ENCODE measurements around the gene NOC2L. TPM values are rescaled to one million over a fixed set of nuclear protein-coding genes. Genes with fewer than 3 reads are reported as not detected.

NOC2L gene
- total RNA-seq, 1 experiment from 2014 or later = 130 TPM

- Histone ChIP-seq H3K9me3 (ENCODE audit: control insufficient read depth, low read depth, low read length) (no peaks in the 10 kb centered on the region), H3K23ac (ENCODE audit: insufficient read length, low read depth, low read length) (no peak overlapping the region), H3K56ac (ENCODE audit: insufficient read length, low read depth, low read length) (no peak overlapping the region), H2AFZ (ENCODE audit: low read length) (no peak overlapping the region), H3K23me2 (ENCODE audit: insufficient read length, low read depth, low read length, poor library complexity, severe bottlenecking) (peaks cover 6% of the 10 kb centered on the region), H2BK5ac (ENCODE audit: insufficient read length, low read length) (no peak overlapping the region), H3K4me2 (ENCODE audit: insufficient read depth, insufficient read length, low read length) (no peak overlapping the region), H3T11ph (ENCODE audit: low read length) (no peak overlapping the region), H3K4ac (ENCODE audit: low read depth, low read length) (no peak overlapping the region), H3K9ac (ENCODE audit: extremely low read depth, insufficient read length, low read length) (no peak overlapping the region), H2BK15ac (ENCODE audit: low read depth, low read length) (no peak overlapping the region), H3K27me3 (ENCODE audit: insufficient read depth, low read length) (peaks cover 19% of the 10 kb centered on the region; the same call in 1 of the 2 replicates), H2AK5ac (ENCODE audit: insufficient read length, low read length) (no peak overlapping the region), H2BK12ac (ENCODE audit: insufficient read length, low read depth, low read length) (no peak overlapping the region), H4K20me1 (ENCODE audit: control insufficient read depth, insufficient read depth, insufficient read length) (no peaks in the 10 kb centered on the region), H3K27ac (ENCODE audit: insufficient read length, low read depth, low read length) (no peak overlapping the region), H3K79me2 (ENCODE audit: insufficient read depth, low read length) (no peaks in the 10 kb centered on the region), H4K91ac (ENCODE audit: insufficient read length, low read depth, low read length) (no peak overlapping the region), H3K18ac (ENCODE audit: insufficient read length, low read depth, low read length) (no peak overlapping the region), H4K8ac (replicated peaks; ENCODE audit: insufficient read length, low read depth, low read length) (no peak overlapping the region), H2BK20ac (ENCODE audit: low read depth, low read length, poor library complexity, severe bottlenecking) (no peak overlapping the region), H3K14ac (ENCODE audit: insufficient read depth, low read length) (no peak overlapping the region; the same call in 1 of the 2 replicates), H3K79me1 (ENCODE audit: insufficient read depth, low read depth, low read length, poor library complexity, severe bottlenecking) (no peaks in the 10 kb centered on the region), H2BK120ac (ENCODE audit: low read depth, low read length, poor library complexity, severe bottlenecking) (no peak overlapping the region), H4K5ac (ENCODE audit: insufficient read length, low read depth, low read length) (no peak overlapping the region), H3K4me1 (ENCODE audit: insufficient read depth, low read length) (0 out of 2 replicates have a peak, but pooled peaks cover 1% of the 10 kb centered on the region)
- Mint-ChIP-seq H3K36me3 (ENCODE audit: insufficient read depth in 1 of 3, low read depth in 3 of 3) (peaks cover 0 to 4% (median 3%) of the 10 kb centered on the region in 3 experiments; a peak in 3 of 7 replicates), H3K4me1 (peaks cover 3 to 11% of the 10 kb centered on the region in 2 experiments), H3K27ac (no peak overlapping the region), H3K9me3 (peaks cover 19 to 21% of the 10 kb centered on the region in 2 experiments), H3K4me3 (no peak overlapping the region), H3K27me3 (ENCODE audit: low read depth) (peaks cover 95% of the 10 kb centered on the region)
- no peak for TF ChIP-seq CTCF (conservative IDR thresholded peaks at IDR 0.05)
- no CpG with 5 or more reads among the region's 15 CpGs for WGBS (ENCODE audit: extremely low coverage, insufficient read length, low lambda C conversion rate)
- no peak for DNase-seq
Measured at GRCh38 chr1:993379-993995, 34.4 kb upstream of the NOC2L start.

Data from H9 (cell line).